Spleen (tissue), 11 donors: ENCODE measurements around the gene ITGBL1. TPM values are rescaled to one million over a fixed set of nuclear protein-coding genes. Genes with fewer than 3 reads are reported as not detected.

Source experiments
- DNase-seq: peaks from one replicate; pipeline ENCODE4 v3.0.0-alpha.2; 2020
- H3K27ac ChIP-seq, 8 donors: fragments of 200-600 bp; sonication (generic) in 7 of 8; 1 replicate in 4 of 8; 2 replicates in 4 of 8; pipeline versions ENCODE4 v1.5.0 to v1.8.0; 2016 to 2021; ENCODE audit warnings: inconsistent platforms in 4 of 8, mild to moderate bottlenecking in 4 of 8, moderate library complexity in 1 of 8
- H3K27me3 ChIP-seq, 7 donors: fragments of 200-600 bp; sonication (generic) in 6 of 7; replicated peaks in 1 of 7; 1 replicate in 4 of 7; 2 replicates in 3 of 7; pipeline versions ENCODE4 v1.5.0 to v1.8.0; 2016 to 2021; ENCODE audit warnings: inconsistent platforms in 3 of 7, mild to moderate bottlenecking in 1 of 7
- H3K36me3 ChIP-seq, 6 donors: fragments of 200-600 bp; sonication (generic) in 5 of 6; 1 replicate in 4 of 6; 2 replicates in 2 of 6; pipeline versions ENCODE4 v1.5.0 to v1.8.0; 2016 to 2021; ENCODE audit warnings: inconsistent platforms in 2 of 6
- H3K4me1 ChIP-seq, 6 donors: fragments of 200-600 bp; sonication (generic) in 5 of 6; 1 replicate in 3 of 6; 2 replicates in 3 of 6; pipeline versions ENCODE4 v1.5.0 to v1.8.0; 2016 to 2021; ENCODE audit warnings: inconsistent platforms in 3 of 6
- H3K4me3 ChIP-seq, 8 donors: fragments of 200-600 bp; sonication (generic) in 7 of 8; 1 replicate in 4 of 8; 2 replicates in 4 of 8; pipeline versions ENCODE4 v1.5.0 to v1.8.0; 2016 to 2021; ENCODE audit warnings: inconsistent platforms in 4 of 8, mild to moderate bottlenecking in 4 of 8, moderate library complexity in 2 of 8
- H3K9me3 ChIP-seq, 8 donors: fragments of 200-600 bp; sonication (generic) in 7 of 8; 1 replicate in 4 of 8; 2 replicates in 4 of 8; pipeline versions ENCODE4 v1.5.0 to v1.8.0; 2016 to 2021; ENCODE audit warnings: inconsistent platforms in 4 of 8
- CTCF ChIP-seq, 11 experiments: fragments of 200-600 bp in 7 of 11; fragments of 450-650 bp in 4 of 11; sonication (generic) in 4 of 11; IDR thresholded peaks in 8 of 11; conservative IDR thresholded peaks in 3 of 11; 1 replicate in 7 of 11; 2 replicates in 4 of 11; pipeline versions ENCODE4 v1.4.0 to v1.8.0; 2016 to 2021; ENCODE audit warnings: antibody characterized with exemption in 11 of 11, inconsistent platforms in 4 of 11, mild to moderate bottlenecking in 1 of 11
- POLR2A ChIP-seq, 3 donors: fragments of 450-650 bp; IDR thresholded peaks; one replicate each; pipeline ENCODE4 v1.5.1; 2017; ENCODE audit warnings: antibody characterized with exemption in 3 of 3, mild to moderate bottlenecking in 1 of 3
- POLR2AphosphoS5 ChIP-seq, 3 donors: sonication (generic); formaldehyde crosslinking; IDR thresholded peaks; one replicate each; pipeline ENCODE4 v1.5.1; 2017; ENCODE audit warnings: antibody characterized with exemption in 3 of 3
- WGBS, 5 donors: extraction: QIAGEN DNeasy Blood & Tissue Kit in 3 of 5; methylation state at CpG; one replicate each; pipeline versions ENCODE4 v1.1.5 to v1.1.7; 2013 to 2018; 5-methylcytosine and 5-hydroxymethylcytosine counted together
- intact Hi-C: fragments of 100-400 bp; cut with DNase I; formaldehyde crosslinking; loops from one replicate; pipeline ENCODE4 v1.15.0; 2023; ENCODE audit warnings: low total_unique reads
- polyA plus RNA-seq, 3 donors: library from polyadenylated mRNA; stranded (reverse); fragments of 200-250 nt; gene quantifications; one replicate each; pipeline ENCODE4 v1.2.1, GENCODE V29; 2013
- total RNA-seq, 7 donors: library from RNA; depleted of rRNA in 3 of 7; stranded (reverse); fragments of >200 nt in 3 of 7; fragmentation: NEBNext Ultra II Directional in 4 of 7; extraction: Animal tissue kit (Norgen Biotek cat#: 25700) in 4 of 7; gene quantifications; one replicate each; pipeline versions ENCODE4 v1.1.0 to v1.2.1, GENCODE V29; 2016 to 2021
- donor health status: healthy with polysubstance abuse.
- donor health status: DM: no; HTN: no; CAD: no; lungs with moderate emphysema.
- donor health status: DM: no; HTN: no; CAD: no.
- donor health status: Bipolar disorder and iron deficiency.
- donor health status: healthy.
- donor health status: DM: no; HTN: no; CAD: no.
- donor health status: DM: yes; HTN: yes; CAD: no.

ITGBL1 gene
- total and polyA plus RNA-seq, 10 donors, result 0.48 to 1.6 (median 0.97) TPM; not detected in 1

- Histone ChIP-seq H3K9me3 (no peaks in the 10 kb centered on the region), H3K4me1 (no peaks in the 10 kb centered on the region), H3K36me3 (no peaks in the 10 kb centered on the region), H3K4me3 (no peak overlapping the region), H3K27ac (no peak overlapping the region), H3K27me3 (no peaks in the 10 kb centered on the region)
- TF ChIP-seq POLR2AphosphoS5 (IDR thresholded peaks at IDR 0.05), result no peak
- no peak for TF ChIP-seq POLR2A (IDR thresholded peaks at IDR 0.05)
- no peak for TF ChIP-seq CTCF (IDR thresholded peaks at IDR 0.05 in 8 of 11, conservative IDR thresholded peaks at IDR 0.05 in 3 of 11)
- intact Hi-C loops, result no loop called here
- DNase-seq, result no peak
These were observed 74.7 kb downstream of the ITGBL1 start for GRCh38 chr13:101527130-101527529.

DNA sequence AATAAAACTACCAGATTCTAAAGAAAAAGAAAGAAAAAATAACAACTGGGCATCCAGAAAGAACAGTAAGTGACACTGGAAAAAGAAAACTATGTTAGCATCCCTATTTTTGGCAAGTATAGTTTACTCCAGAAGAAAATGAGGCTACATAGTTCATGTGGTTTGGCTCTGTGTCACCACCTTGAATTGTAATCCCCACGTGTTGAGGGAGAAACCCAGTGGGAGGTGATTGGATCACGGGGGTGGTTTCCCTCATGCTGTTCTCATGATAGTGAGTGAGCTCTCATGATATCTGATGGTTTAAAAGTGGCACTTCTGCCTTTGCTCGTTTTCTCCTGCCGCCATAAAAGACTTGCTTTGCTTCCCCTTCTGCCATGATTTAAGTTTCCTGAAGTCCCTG lies 76.9 kb downstream of the ITGBL1 start:
- TF ChIP-seq CTCF (IDR thresholded peaks at IDR 0.05 in 8 of 11, conservative IDR thresholded peaks at IDR 0.05 in 3 of 11) (no peak), POLR2A (IDR thresholded peaks at IDR 0.05) (no peak), POLR2AphosphoS5 (IDR thresholded peaks at IDR 0.05) (no peak)
- H3K9me3 ChIP-seq, result no peaks in the 10 kb centered on the region
- no peak for DNase-seq
- H3K36me3 ChIP-seq, result no peaks in the 10 kb centered on the region
- H3K27ac ChIP-seq, result no peak overlapping the region
- H3K4me1 ChIP-seq, result no peaks in the 10 kb centered on the region
- WGBS, 5 donors, result 19 to 37% (median 27%) methylated on average over 4 of the region's 4 CpGs
- intact Hi-C loops, result no loop called here
- no peak overlapping the region for H3K4me3 ChIP-seq
- H3K27me3 ChIP-seq, result no peaks in the 10 kb centered on the region

- intact Hi-C loops, result no loop called here
- no peaks in the 10 kb centered on the region for H3K27me3 ChIP-seq
- TF ChIP-seq CTCF (IDR thresholded peaks at IDR 0.05 in 8 of 11, conservative IDR thresholded peaks at IDR 0.05 in 3 of 11), result no peak
- no peak for TF ChIP-seq POLR2AphosphoS5 (IDR thresholded peaks at IDR 0.05)
- no peak for TF ChIP-seq POLR2A (IDR thresholded peaks at IDR 0.05)
- H3K27ac ChIP-seq, result no peak overlapping the region
- H3K4me1 ChIP-seq, result no peaks in the 10 kb centered on the region
- H3K9me3 ChIP-seq, result no peaks in the 10 kb centered on the region
- no peak overlapping the region for H3K4me3 ChIP-seq
- H3K36me3 ChIP-seq, result no peaks in the 10 kb centered on the region
- no peak for DNase-seq
These were observed 77.8 kb downstream of the ITGBL1 start for GRCh38 chr13:101530293-101530692.

DNA sequence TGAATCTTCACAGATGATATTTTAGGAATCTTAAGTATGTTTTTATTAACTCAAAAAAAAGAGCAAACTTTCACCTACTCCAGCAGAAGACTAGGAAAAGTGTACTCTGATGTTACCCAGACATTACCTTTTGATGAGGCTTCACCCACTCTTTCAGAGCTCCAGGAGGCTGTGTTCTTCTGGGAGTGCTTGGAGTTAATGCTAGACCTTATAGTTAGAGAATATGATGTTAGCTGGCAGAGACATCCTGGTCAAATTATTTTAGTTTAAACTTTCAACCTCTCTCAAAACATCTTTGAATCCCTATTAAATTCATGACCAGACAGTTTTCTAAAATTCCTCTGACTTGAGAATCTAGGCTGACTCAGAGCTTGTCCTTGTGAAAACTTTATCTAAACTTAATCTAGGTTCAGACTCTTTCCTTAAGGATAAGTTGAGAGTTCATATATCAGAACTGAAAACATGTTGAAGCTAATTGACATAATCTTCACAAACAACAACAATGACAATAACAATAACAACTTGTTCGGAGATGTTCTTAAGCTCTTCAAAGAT lies 82.8 kb downstream of the ITGBL1 start:
- no peaks in the 10 kb centered on the region for H3K27me3 ChIP-seq
- WGBS, 5 donors, result 90 to 100% (median 93%) methylated on average over 1 of the region's 1 CpG
- no peak overlapping the region for H3K27ac ChIP-seq
- TF ChIP-seq POLR2AphosphoS5 (IDR thresholded peaks at IDR 0.05), result no peak
- no peak for TF ChIP-seq CTCF (IDR thresholded peaks at IDR 0.05 in 8 of 11, conservative IDR thresholded peaks at IDR 0.05 in 3 of 11)
- no peak for TF ChIP-seq POLR2A (IDR thresholded peaks at IDR 0.05)
- H3K4me1 ChIP-seq, result no peaks in the 10 kb centered on the region
- no peak overlapping the region for H3K4me3 ChIP-seq
- no peaks in the 10 kb centered on the region for H3K36me3 ChIP-seq
- intact Hi-C loops, result no loop called here
- DNase-seq, result no peak
- no peaks in the 10 kb centered on the region for H3K9me3 ChIP-seq
